Measurements from ENCODE around the gene NDST1.

DNA sequence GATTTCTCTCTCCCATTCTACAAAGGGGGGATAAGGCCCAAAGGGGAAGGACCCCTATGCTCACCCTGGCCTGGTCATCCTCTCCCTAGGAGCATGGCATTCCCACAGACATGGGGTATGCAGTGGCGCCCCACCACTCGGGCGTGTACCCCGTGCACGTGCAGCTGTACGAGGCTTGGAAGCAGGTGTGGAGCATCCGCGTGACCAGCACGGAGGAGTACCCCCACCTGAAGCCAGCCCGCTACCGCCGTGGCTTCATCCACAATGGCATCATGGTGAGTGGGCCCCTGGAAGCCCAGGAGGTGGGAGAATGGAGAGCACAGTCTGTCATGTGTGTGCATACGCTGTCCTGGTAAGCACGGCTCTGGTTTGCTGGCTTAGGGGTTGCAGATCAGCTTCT is 27.7 kb downstream of the NDST1 start:
- TF ChIP-seq RARB (CRISPR knock-in tag; IDR thresholded peaks at IDR 0.05), result no peak
- TF ChIP-seq TCF4 (CRISPR knock-in tag; IDR thresholded peaks at IDR 0.05; ENCODE audit: borderline replicate concordance), result no peak
- no peak for TF ChIP-seq CSDC2 (CRISPR knock-in tag; IDR thresholded peaks at IDR 0.05)
- no peak for TF ChIP-seq ZFP3 (CRISPR knock-in tag; IDR thresholded peaks at IDR 0.05)

Measured in SK-N-SH treated with all-trans-retinoic acid at 6 μM for 48 hours (cell line).